H1 (cell line): ENCODE data around the gene UNC13C.

ENCODE experiments used
- CTCF ChIP-seq, 3 experiments: IDR thresholded peaks; 1 replicate in 2 of 3; 2 replicates in 1 of 3; pipeline versions ENCODE4 v1.5.1 to v1.6.1; 2011; ENCODE audit warnings: low read length in 3 of 3, mild to moderate bottlenecking in 3 of 3, inconsistent platforms in 2 of 3, low read depth in 1 of 3, moderate library complexity in 1 of 3; ENCODE audit not compliant: insufficient read depth in 1 of 3; ENCODE audit errors: control extremely low read depth in 1 of 3
- EZH2 ChIP-seq: fragments of 200-600 bp; sonication (generic); IDR thresholded peaks from 2 replicates; pipeline ENCODE4 v1.7.1; 2012; ENCODE audit warnings: low read depth, mild to moderate bottlenecking, moderate library complexity, low read length, inconsistent platforms; ENCODE audit not compliant: severe bottlenecking
- MAFK ChIP-seq: IDR thresholded peaks from 2 replicates; pipeline ENCODE4 v1.6.1; 2012; ENCODE audit warnings: low read depth, mild to moderate bottlenecking, improper control_type of control experiment, low read length
- POLR2A ChIP-seq, 2 experiments: IDR thresholded peaks; 1 replicate in 1 of 2; 2 replicates in 1 of 2; pipeline ENCODE4 v1.6.1; 2011; ENCODE audit warnings: low read depth in 2 of 2, low read length in 2 of 2, mild to moderate bottlenecking in 2 of 2; ENCODE audit errors: control extremely low read depth in 1 of 2
- SP1 ChIP-seq: IDR thresholded peaks from 2 replicates; pipeline ENCODE4 v1.6.1; 2011; ENCODE audit warnings: low read depth, low read length

GRCh38 chr15:54226455-54226854, 248.2 kb downstream of the UNC13C start:
- no peak for TF ChIP-seq POLR2A (IDR thresholded peaks at IDR 0.05; ENCODE audit: control extremely low read depth in 1 of 2, low read depth in 2 of 2, low read length in 2 of 2)
- no peak for TF ChIP-seq CTCF (IDR thresholded peaks at IDR 0.05; ENCODE audit: control extremely low read depth in 1 of 3, insufficient read depth in 1 of 3, low read depth in 1 of 3, low read length in 3 of 3)
- no peak for TF ChIP-seq SP1
- no peak for TF ChIP-seq EZH2
- no peak for TF ChIP-seq MAFK
